Measurements from ENCODE around the gene CDH4. TPM values are rescaled to one million over a fixed set of nuclear protein-coding genes. Genes with fewer than 3 reads are reported as not detected.
A peak's percentile ranks its signal among the peaks of the same experiment; 100 is the strongest.

The CDH4 gene
- total and polyA plus RNA-seq, 9 of the 15 experiments (the other 6 are each of a cell fraction or from before 2014, with no cell fraction given), result 0.04 TPM; not detected in 8

DNA sequence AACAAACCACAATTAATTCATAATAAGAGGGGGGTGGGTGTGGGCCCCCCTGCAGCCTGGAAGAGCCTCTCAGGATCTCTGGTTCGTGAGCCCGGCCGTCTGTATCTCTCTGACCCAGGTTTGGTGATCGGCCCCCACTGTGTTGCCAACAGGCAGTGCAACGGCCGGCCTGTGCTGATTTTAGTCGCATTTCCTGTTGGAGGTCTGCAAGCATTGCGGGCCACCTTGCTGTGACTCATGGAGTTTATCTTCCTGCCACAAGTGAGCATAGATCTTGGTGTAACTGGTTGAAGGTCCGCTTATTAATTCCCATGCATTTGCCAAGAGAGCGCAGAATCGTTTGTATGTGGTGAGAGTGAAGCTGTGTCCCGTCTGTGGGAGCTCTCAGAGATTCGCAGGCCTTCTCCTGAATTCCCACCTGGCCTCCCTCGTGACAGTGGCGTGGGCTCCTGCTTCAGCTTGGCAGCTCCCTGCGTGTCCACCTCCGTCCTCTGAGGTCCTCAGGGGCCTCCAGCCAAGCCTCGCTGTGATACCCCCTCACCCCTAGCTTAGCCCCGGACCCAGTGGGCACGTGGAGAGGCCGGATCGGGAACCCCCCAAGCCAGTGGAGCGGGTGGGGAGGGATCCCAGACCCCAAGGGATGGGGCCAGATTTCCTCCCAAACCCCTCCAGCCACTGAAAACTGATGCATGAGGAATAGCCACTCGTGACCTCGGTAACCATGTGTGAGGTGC lies 269.8 kb downstream of the CDH4 start (continued):
- TF ChIP-seq ZNF584 (CRISPR knock-in tag; IDR thresholded peaks at IDR 0.05; ENCODE audit: low read depth) (no peak), ZNF561 (CRISPR knock-in tag; conservative IDR thresholded peaks at IDR 0.05) (no peak), ZC3H11A (IDR thresholded peaks at IDR 0.05; ENCODE audit: low read depth, low read length) (no peak), MLX (CRISPR knock-in tag; conservative IDR thresholded peaks at IDR 0.05) (no peak), TCF7 (IDR thresholded peaks at IDR 0.05; ENCODE audit: borderline replicate concordance) (no peak), PRPF4 (IDR thresholded peaks at IDR 0.05; ENCODE audit: insufficient read depth, low read depth, low read length, poor library complexity, severe bottlenecking) (no peak), SMAD4 (CRISPR knock-in tag; conservative IDR thresholded peaks at IDR 0.05) (0 out of 2 replicates have a peak, but pooled peaks have one; percentile 13), ZNF124 (CRISPR knock-in tag; IDR thresholded peaks at IDR 0.05) (no peak), ZBTB12 (CRISPR knock-in tag; IDR thresholded peaks at IDR 0.05) (no peak), RBBP5 (IDR thresholded peaks at IDR 0.05; ENCODE audit: borderline replicate concordance, insufficient read depth, low read length, poor library complexity, severe bottlenecking) (no peak), MED1 (CRISPR knock-in tag; IDR thresholded peaks at IDR 0.05; ENCODE audit: borderline replicate concordance) (no peak), ZNF436 (CRISPR knock-in tag; IDR thresholded peaks at IDR 0.05) (no peak), ZNF76 (CRISPR knock-in tag; IDR thresholded peaks at IDR 0.05; ENCODE audit: borderline replicate concordance) (no peak)
- TF ChIP-seq, protein P1, sequence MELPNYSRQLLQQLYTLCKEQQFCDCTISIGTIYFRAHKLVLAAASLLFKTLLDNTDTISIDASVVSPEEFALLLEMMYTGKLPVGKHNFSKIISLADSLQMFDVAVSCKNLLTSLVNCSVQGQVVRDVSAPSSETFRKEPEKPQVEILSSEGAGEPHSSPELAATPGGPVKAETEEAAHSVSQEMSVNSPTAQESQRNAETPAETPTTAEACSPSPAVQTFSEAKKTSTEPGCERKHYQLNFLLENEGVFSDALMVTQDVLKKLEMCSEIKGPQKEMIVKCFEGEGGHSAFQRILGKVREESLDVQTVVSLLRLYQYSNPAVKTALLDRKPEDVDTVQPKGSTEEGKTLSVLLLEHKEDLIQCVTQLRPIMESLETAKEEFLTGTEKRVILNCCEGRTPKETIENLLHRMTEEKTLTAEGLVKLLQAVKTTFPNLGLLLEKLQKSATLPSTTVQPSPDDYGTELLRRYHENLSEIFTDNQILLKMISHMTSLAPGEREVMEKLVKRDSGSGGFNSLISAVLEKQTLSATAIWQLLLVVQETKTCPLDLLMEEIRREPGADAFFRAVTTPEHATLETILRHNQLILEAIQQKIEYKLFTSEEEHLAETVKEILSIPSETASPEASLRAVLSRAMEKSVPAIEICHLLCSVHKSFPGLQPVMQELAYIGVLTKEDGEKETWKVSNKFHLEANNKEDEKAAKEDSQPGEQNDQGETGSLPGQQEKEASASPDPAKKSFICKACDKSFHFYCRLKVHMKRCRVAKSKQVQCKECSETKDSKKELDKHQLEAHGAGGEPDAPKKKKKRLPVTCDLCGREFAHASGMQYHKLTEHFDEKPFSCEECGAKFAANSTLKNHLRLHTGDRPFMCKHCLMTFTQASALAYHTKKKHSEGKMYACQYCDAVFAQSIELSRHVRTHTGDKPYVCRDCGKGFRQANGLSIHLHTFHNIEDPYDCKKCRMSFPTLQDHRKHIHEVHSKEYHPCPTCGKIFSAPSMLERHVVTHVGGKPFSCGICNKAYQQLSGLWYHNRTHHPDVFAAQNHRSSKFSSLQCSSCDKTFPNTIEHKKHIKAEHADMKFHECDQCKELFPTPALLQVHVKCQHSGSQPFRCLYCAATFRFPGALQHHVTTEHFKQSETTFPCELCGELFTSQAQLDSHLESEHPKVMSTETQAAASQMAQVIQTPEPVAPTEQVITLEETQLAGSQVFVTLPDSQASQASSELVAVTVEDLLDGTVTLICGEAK (IDR thresholded peaks at IDR 0.05), result no peak
- TF ChIP-seq, protein P1 (CRISPR knock-in tag; IDR thresholded peaks at IDR 0.05), result no peak
